HG02973 (cell line): ENCODE measurements around the gene ZNF488.

Experiments
- ATAC-seq: cut with Tn5 transposase; IDR thresholded peaks from one replicate; pipeline ENCODE4 v1.9.1; 2021; ENCODE audit warnings: moderate library complexity; ENCODE audit not compliant: unreplicated experiment

ZNF488 gene

GRCh38 chr10:47383261-47384147, 589 bp downstream of the ZNF488 start:
- no peak for ATAC-seq

- ATAC-seq = no peak
Measured at GRCh38 chr10:47381427-47382379, 2.4 kb downstream of the ZNF488 start.

- ATAC-seq = no peak
Measured at GRCh38 chr10:47381103-47381395, 3.0 kb downstream of the ZNF488 start.

GRCh38 chr10:47380341-47381102, 3.6 kb downstream of the ZNF488 start:
- ATAC-seq = no peak

- no peak for ATAC-seq
Measured at GRCh38 chr10:47379901-47380300, 4.2 kb downstream of the ZNF488 start.

- ATAC-seq = no peak
Measured at GRCh38 chr10:47379445-47379785, 4.7 kb downstream of the ZNF488 start.

GRCh38 chr10:47378606-47379444, 5.3 kb downstream of the ZNF488 start:
- no peak for ATAC-seq

GRCh38 chr10:47378183-47378510, 5.9 kb downstream of the ZNF488 start:
- no peak for ATAC-seq

- ATAC-seq = no peak
Measured at GRCh38 chr10:47376522-47377220, 7.4 kb downstream of the ZNF488 start.

- no peak for ATAC-seq
Measured at GRCh38 chr10:47374611-47375536, 9.2 kb downstream of the ZNF488 start.

- no peak for ATAC-seq
Measured at GRCh38 chr10:47372726-47373125, 11.4 kb downstream of the ZNF488 start.

GRCh38 chr10:47371629-47372485, 12.2 kb downstream of the ZNF488 start:
- ATAC-seq = no peak

GRCh38 chr10:47370878-47371277, 13.2 kb downstream of the ZNF488 start:
- ATAC-seq = no peak

- ATAC-seq = no peak
Measured at GRCh38 chr10:47370015-47370767, 13.9 kb downstream of the ZNF488 start.

- ATAC-seq = no peak
Measured at GRCh38 chr10:47369251-47369894, 14.7 kb downstream of the ZNF488 start.

GRCh38 chr10:47368431-47369180, 15.5 kb downstream of the ZNF488 start:
- no peak for ATAC-seq
